OCI-LY1 (cell line): Measurements from ENCODE around the gene MED15.

ENCODE experiments used
- H2AFZ ChIP-seq: fragments of 200-600 bp; sonication (generic), shearing (Covaris generic); 2 replicates; pipeline ENCODE4 v1.6.0; 2014; ENCODE audit warnings: antibody characterized with exemption, mild to moderate bottlenecking, low read length
- H3F3A ChIP-seq: fragments of 200-600 bp; sonication (generic), shearing (Covaris generic); 2 replicates; pipeline ENCODE4 v1.6.0; 2014; ENCODE audit warnings: mild to moderate bottlenecking, antibody characterized with exemption, low read length, moderate library complexity; ENCODE audit not compliant: insufficient read depth
- H3K27ac ChIP-seq: fragments of 200-600 bp; sonication (generic); 2 replicates; pipeline ENCODE4 v1.5.1; 2014; ENCODE audit warnings: low read length, mixed run types, mild to moderate bottlenecking, low read depth; ENCODE audit not compliant: poor library complexity, severe bottlenecking
- H3K27me3 ChIP-seq: fragments of 200-600 bp; sonication (generic); 2 replicates; pipeline ENCODE4 v1.6.0; 2014; ENCODE audit warnings: antibody characterized with exemption, mild to moderate bottlenecking, low read length, moderate library complexity; ENCODE audit not compliant: insufficient read depth
- H3K36me3 ChIP-seq: fragments of 200-600 bp; sonication (generic); 2 replicates; pipeline ENCODE4 v1.6.1; 2014; ENCODE audit warnings: mild to moderate bottlenecking, antibody characterized with exemption, low read length, moderate library complexity, mixed read lengths; ENCODE audit not compliant: insufficient read depth
- H3K4me1 ChIP-seq: fragments of 200-600 bp; sonication (generic); 2 replicates; pipeline ENCODE4 v1.5.1; 2014; ENCODE audit warnings: mild to moderate bottlenecking, low read length, moderate library complexity; ENCODE audit not compliant: insufficient read depth, severe bottlenecking
- H3K4me2 ChIP-seq: fragments of 200-600 bp; sonication (generic), shearing (Covaris generic); 2 replicates; pipeline ENCODE4 v1.6.1; 2014; ENCODE audit warnings: low read length
- H3K4me3 ChIP-seq: fragments of 200-600 bp; sonication (generic); 2 replicates; pipeline ENCODE4 v1.5.1; 2014; ENCODE audit warnings: low read length, low read depth, mild to moderate bottlenecking, mixed read lengths; ENCODE audit not compliant: poor library complexity, severe bottlenecking
- H3K79me2 ChIP-seq: fragments of 200-600 bp; shearing (Covaris generic); 2 replicates; pipeline ENCODE4 v1.6.1; 2016; ENCODE audit warnings: mixed run types, low read length, mixed read lengths; ENCODE audit not compliant: insufficient read depth
- H3K9ac ChIP-seq: fragments of 200-600 bp; sonication (generic), shearing (Covaris generic); 2 replicates; pipeline ENCODE4 v1.6.1; 2014; ENCODE audit warnings: mild to moderate bottlenecking, low read length, mixed read lengths
- H3K9me2 ChIP-seq: fragments of 200-600 bp; sonication (generic), shearing (Covaris generic); 2 replicates; pipeline ENCODE4 v1.6.1; 2014; ENCODE audit warnings: low read depth, mild to moderate bottlenecking, low read length, mixed read lengths
- H3K9me3 ChIP-seq: fragments of 200-600 bp; shearing (Covaris generic); 2 replicates; pipeline ENCODE4 v1.6.1; 2014; ENCODE audit warnings: low read length, mixed read lengths
- H4K20me1 ChIP-seq: fragments of 200-600 bp; sonication (generic), shearing (Covaris generic); 2 replicates; pipeline ENCODE4 v1.6.0; 2016; ENCODE audit warnings: mild to moderate bottlenecking, low read length; ENCODE audit not compliant: insufficient read depth
- EZH2 ChIP-seq: fragments of 200-600 bp; sonication (generic), shearing (Covaris generic); IDR thresholded peaks from 2 replicates; pipeline ENCODE4 v1.8.0; 2017; ENCODE audit warnings: borderline replicate concordance, mixed run types, mild to moderate bottlenecking, antibody characterized with exemption, low read length, moderate library complexity, mixed read lengths
- TF ChIP-seq, protein P1 (sequence below): fragments of 200-600 bp; sonication (generic), shearing (Covaris generic); IDR thresholded peaks from 2 replicates; pipeline ENCODE4 v1.5.1; 2017; ENCODE audit warnings: mild to moderate bottlenecking, antibody characterized with exemption, low read length, moderate library complexity, mixed read lengths

The MED15 gene

DNA sequence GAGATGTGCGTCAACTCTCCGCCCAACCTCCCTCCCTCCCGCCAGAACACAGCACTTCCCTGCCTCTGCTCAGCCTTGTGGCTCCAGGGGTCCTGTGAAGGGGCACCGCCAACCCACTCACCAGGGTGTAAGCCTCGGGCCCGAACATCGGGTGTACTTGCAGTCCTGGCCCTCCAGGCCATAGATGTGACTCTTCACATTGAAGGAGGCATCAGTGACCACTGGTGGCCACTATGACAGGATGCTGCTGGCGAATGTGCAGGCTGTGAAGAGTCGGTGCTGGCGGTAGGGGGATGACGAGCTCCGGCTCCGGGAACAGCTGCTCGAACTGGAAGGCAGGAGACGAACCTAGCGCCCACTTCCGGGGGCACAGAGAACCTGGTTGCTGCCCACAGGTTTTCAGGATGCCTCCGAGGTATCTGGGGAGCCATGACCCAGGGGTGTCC, 97.4 kb downstream of the MED15 start:
- Histone ChIP-seq H3K27ac (no peak overlapping the region), H4K20me1 (no peaks in the 10 kb centered on the region), H3K4me2 (no peak overlapping the region), H3K9ac (no peak overlapping the region), H3K27me3 (no peaks in the 10 kb centered on the region), H3K79me2 (no peaks in the 10 kb centered on the region), H3K9me2 (no peaks in the 10 kb centered on the region), H3K9me3 (no peaks in the 10 kb centered on the region), H3K4me1 (no peaks in the 10 kb centered on the region), H3K36me3 (no peaks in the 10 kb centered on the region), H2AFZ (no peak overlapping the region), H3K4me3 (no peak overlapping the region), H3F3A (no peaks in the 10 kb centered on the region)
- TF ChIP-seq EZH2, result no peak
- TF ChIP-seq, protein P1, sequence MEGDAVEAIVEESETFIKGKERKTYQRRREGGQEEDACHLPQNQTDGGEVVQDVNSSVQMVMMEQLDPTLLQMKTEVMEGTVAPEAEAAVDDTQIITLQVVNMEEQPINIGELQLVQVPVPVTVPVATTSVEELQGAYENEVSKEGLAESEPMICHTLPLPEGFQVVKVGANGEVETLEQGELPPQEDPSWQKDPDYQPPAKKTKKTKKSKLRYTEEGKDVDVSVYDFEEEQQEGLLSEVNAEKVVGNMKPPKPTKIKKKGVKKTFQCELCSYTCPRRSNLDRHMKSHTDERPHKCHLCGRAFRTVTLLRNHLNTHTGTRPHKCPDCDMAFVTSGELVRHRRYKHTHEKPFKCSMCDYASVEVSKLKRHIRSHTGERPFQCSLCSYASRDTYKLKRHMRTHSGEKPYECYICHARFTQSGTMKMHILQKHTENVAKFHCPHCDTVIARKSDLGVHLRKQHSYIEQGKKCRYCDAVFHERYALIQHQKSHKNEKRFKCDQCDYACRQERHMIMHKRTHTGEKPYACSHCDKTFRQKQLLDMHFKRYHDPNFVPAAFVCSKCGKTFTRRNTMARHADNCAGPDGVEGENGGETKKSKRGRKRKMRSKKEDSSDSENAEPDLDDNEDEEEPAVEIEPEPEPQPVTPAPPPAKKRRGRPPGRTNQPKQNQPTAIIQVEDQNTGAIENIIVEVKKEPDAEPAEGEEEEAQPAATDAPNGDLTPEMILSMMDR, result no peak

DNA sequence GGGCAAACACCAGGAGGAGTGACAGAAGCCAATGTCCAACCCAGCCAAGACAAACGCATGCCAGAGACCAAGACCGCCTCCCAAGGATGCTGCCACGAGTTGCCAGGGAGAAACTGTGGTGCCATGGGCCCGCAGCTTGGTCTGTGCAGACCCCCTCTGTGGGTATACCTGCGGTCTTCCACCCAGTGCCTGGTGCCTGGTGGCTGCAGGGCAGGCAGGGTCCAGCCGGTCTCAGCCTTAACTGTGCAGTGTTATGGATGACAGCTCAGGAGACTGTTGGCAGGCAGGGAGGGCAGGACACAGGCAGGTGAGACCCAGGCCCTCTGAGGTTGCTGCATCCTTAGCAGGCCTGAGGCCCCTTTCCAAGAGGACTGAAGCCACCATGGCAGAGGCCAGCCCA, 97.9 kb downstream of the MED15 start:
- Histone ChIP-seq H3K9me2 (no peaks in the 10 kb centered on the region), H3K4me2 (no peak overlapping the region), H3K36me3 (no peaks in the 10 kb centered on the region), H3K27ac (no peak overlapping the region), H4K20me1 (no peaks in the 10 kb centered on the region), H3K4me1 (no peaks in the 10 kb centered on the region), H3K27me3 (no peaks in the 10 kb centered on the region), H3K79me2 (no peaks in the 10 kb centered on the region), H3K9ac (no peak overlapping the region), H3K4me3 (no peak overlapping the region), H3F3A (no peaks in the 10 kb centered on the region), H3K9me3 (no peaks in the 10 kb centered on the region), H2AFZ (no peak overlapping the region)
- TF ChIP-seq, protein P1, result no peak
- TF ChIP-seq EZH2, result no peak

- Histone ChIP-seq H3K36me3 (no peaks in the 10 kb centered on the region), H3K9ac (no peak overlapping the region), H3K9me2 (no peaks in the 10 kb centered on the region), H3K27ac (no peak overlapping the region), H2AFZ (no peak overlapping the region), H3K4me3 (no peak overlapping the region), H3K9me3 (no peaks in the 10 kb centered on the region), H3K4me2 (no peak overlapping the region), H3K79me2 (no peaks in the 10 kb centered on the region), H3K27me3 (no peaks in the 10 kb centered on the region; the same call in 1 of the 2 replicates), H3K4me1 (no peaks in the 10 kb centered on the region), H3F3A (no peaks in the 10 kb centered on the region), H4K20me1 (no peaks in the 10 kb centered on the region)
- no peak for TF ChIP-seq EZH2
- TF ChIP-seq, protein P1, result peak; percentile 88
Measured at GRCh38 chr22:20606041-20606783, 98.8 kb downstream of the MED15 start.
